Neural crest cell (in vitro differentiated cells): Measurements from ENCODE around the gene PPP1R36. TPM values are rescaled to one million over a fixed set of nuclear protein-coding genes. Genes with fewer than 3 reads are reported as not detected.
"Not testable (repeated sequence)": the region's sequence is repeated elsewhere in the genome, so short reads cannot be mapped to it uniquely, and the experiment has no call there.

ENCODE experiments used
- DNase-seq: peaks from one replicate; pipeline ENCODE4 v3.0.0; 2021; ENCODE audit warnings: low read depth, mixed read lengths, low spot score
- H3K27ac Mint-ChIP-seq: one replicate; pipeline ENCODE4 v1.8.0; 2021; ENCODE audit warnings: mild to moderate bottlenecking, mixed read lengths; ENCODE audit not compliant: unreplicated experiment
- H3K27me3 Mint-ChIP-seq: 2 replicates; pipeline ENCODE4 v1.8.0; 2021; ENCODE audit warnings: low read depth, mild to moderate bottlenecking, mixed read lengths
- H3K36me3 Mint-ChIP-seq: 2 replicates; pipeline ENCODE4 v1.8.0; 2021; ENCODE audit warnings: low read depth, mild to moderate bottlenecking, mixed read lengths
- H3K4me1 Mint-ChIP-seq: 2 replicates; pipeline ENCODE4 v1.8.0; 2021; ENCODE audit warnings: mixed read lengths
- H3K4me3 Mint-ChIP-seq: one replicate; pipeline ENCODE4 v1.8.0; 2021; ENCODE audit warnings: mild to moderate bottlenecking, mixed read lengths
- H3K9me3 Mint-ChIP-seq: 2 replicates; pipeline ENCODE4 v1.8.0; 2021; ENCODE audit warnings: mixed read lengths
- total RNA-seq: library from RNA; stranded (reverse); gene quantifications from 2 replicates; pipeline ENCODE4 v1.2.1, GENCODE V29; 2021
- TF ChIP-seq, protein P1 (sequence below): fragments of 200-600 bp; sonication (generic); conservative IDR thresholded peaks from 2 replicates; pipeline ENCODE4 v1.5.0; 2021; ENCODE audit warnings: antibody characterized with exemption, mild to moderate bottlenecking

PPP1R36 gene
- total RNA-seq, 1 donor from 2014 or later: 0.33 TPM

DNA sequence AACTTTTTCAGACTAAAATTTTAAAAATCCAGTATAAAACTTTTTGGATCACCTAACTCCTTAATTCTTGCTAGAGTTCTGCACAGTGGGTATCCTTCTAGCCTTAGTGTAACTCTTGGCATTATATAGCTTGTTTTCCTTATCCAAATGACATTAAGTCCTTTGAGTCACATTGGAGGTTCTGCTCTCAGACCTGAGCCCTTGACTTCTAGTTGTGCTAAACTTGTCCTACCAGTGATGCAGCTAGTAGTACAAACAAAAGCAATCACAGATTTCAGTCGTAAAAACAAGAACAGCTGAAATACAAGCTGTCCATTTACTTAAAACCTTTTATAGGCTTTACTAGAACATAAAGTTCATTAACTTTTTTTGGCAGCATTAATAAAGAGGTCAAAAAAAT, 34.7 kb upstream of the PPP1R36 start:
- peaks cover 15% of the 10 kb centered on the region for H3K4me1 Mint-ChIP-seq
- TF ChIP-seq, protein P1, sequence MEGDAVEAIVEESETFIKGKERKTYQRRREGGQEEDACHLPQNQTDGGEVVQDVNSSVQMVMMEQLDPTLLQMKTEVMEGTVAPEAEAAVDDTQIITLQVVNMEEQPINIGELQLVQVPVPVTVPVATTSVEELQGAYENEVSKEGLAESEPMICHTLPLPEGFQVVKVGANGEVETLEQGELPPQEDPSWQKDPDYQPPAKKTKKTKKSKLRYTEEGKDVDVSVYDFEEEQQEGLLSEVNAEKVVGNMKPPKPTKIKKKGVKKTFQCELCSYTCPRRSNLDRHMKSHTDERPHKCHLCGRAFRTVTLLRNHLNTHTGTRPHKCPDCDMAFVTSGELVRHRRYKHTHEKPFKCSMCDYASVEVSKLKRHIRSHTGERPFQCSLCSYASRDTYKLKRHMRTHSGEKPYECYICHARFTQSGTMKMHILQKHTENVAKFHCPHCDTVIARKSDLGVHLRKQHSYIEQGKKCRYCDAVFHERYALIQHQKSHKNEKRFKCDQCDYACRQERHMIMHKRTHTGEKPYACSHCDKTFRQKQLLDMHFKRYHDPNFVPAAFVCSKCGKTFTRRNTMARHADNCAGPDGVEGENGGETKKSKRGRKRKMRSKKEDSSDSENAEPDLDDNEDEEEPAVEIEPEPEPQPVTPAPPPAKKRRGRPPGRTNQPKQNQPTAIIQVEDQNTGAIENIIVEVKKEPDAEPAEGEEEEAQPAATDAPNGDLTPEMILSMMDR: no peak
- DNase-seq: no peak
- H3K9me3 Mint-ChIP-seq: no peaks in the 10 kb centered on the region
- no peak overlapping the region for H3K4me3 Mint-ChIP-seq
- H3K27ac Mint-ChIP-seq: no peak overlapping the region
- H3K36me3 Mint-ChIP-seq: no peaks in the 10 kb centered on the region
- no peaks in the 10 kb centered on the region for H3K27me3 Mint-ChIP-seq

DNA sequence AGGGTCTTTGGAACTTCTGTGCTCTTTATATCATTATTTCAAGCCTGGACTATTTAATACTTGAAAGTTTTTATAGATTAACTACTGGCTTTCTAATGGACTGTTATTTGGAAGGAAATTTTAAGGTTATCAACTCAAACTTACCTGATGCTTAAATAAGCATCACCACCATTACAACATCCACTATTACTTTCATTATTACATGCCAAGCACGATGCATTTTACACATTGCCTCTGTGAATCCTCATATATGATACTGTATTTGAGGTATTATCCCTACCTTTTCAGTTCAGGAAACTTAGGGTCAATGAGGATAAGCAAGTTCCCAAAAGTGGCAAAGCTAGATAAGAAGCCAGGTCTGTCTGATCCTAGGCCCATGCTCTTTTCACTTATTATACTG, 32.8 kb upstream of the PPP1R36 start:
- H3K4me1 Mint-ChIP-seq: no peaks in the 10 kb centered on the region
- no peak overlapping the region for H3K4me3 Mint-ChIP-seq

DNA sequence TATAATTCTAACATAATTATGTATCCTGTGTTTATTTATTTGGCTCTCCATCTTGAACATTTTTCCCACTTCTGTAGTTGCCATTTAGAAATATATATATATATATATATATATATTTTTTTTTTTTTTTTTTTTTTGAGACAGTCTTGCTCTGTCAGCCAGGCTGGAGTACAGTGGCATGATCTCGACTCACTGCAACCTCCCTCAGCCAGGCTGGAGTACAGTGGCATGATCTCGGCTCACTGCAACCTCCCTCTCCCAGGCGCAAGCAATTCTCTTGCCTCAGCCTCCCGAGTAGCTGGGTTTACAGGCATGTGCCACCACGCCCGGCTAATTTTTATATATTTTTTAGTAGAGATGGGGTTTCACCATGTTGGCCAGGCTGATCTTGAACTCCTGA, 32.1 kb upstream of the PPP1R36 start:
- H3K4me3 Mint-ChIP-seq, H3K4me1 Mint-ChIP-seq, H3K9me3 Mint-ChIP-seq, H3K36me3 Mint-ChIP-seq, DNase-seq, H3K27me3 Mint-ChIP-seq, H3K27ac Mint-ChIP-seq: not testable (repeated sequence)

More for the DNA sequence above, 32.8 kb upstream of the PPP1R36 start:
- DNase-seq: no peak
- TF ChIP-seq, protein P1: no peak
- Mint-ChIP-seq H3K27me3 (no peaks in the 10 kb centered on the region), H3K36me3 (no peaks in the 10 kb centered on the region), H3K27ac (no peak overlapping the region), H3K9me3 (no peaks in the 10 kb centered on the region)

DNA sequence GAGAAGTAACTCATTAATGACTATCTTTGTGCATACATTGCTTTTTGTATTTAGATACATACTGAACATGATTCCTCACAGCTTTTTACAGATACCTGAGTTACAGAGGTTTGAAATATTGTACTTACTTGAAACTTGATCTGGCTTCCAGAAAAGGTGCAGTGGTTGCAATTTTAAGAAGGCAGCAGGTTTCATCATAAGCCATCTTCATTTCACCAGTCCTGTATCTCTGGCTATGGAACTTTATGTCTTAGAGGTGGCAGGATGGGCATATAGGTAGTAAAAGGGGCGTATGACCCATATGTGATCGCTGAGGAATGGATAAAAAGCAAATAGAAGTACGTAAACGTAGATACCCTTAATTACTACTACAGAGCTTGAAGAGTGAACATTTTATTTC, 31.5 kb upstream of the PPP1R36 start:
- Mint-ChIP-seq H3K4me1 (no peaks in the 10 kb centered on the region), H3K9me3 (no peaks in the 10 kb centered on the region), H3K4me3 (no peak overlapping the region), H3K27ac (no peak overlapping the region), H3K36me3 (no peaks in the 10 kb centered on the region), H3K27me3 (no peaks in the 10 kb centered on the region)
- DNase-seq: no peak
- TF ChIP-seq, protein P1: no peak

DNA sequence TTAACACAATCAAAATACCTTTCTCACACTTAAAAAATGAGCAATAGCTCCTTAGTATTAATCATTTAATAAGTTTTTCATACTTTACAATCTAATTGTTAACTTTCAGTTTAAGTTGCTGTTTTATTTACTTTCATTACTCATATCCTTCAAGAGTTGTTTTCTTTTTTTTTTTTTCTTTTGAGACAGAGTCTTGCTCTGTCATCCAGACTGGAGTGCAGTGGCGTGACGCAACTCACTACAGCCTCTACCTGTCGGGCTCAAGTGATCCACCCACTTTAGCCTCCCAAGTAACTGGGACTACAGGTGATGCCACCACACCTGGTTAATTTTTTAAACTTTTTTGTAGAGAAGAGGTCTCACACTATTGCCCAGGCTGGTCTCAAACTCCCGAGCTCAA, 29.1 kb upstream of the PPP1R36 start:
- Mint-ChIP-seq H3K27ac (no peak overlapping the region), H3K36me3 (no peaks in the 10 kb centered on the region), H3K27me3 (no peaks in the 10 kb centered on the region), H3K4me1 (no peaks in the 10 kb centered on the region), H3K9me3 (no peaks in the 10 kb centered on the region), H3K4me3 (no peak overlapping the region)
- TF ChIP-seq, protein P1: no peak
- no peak for DNase-seq

DNA sequence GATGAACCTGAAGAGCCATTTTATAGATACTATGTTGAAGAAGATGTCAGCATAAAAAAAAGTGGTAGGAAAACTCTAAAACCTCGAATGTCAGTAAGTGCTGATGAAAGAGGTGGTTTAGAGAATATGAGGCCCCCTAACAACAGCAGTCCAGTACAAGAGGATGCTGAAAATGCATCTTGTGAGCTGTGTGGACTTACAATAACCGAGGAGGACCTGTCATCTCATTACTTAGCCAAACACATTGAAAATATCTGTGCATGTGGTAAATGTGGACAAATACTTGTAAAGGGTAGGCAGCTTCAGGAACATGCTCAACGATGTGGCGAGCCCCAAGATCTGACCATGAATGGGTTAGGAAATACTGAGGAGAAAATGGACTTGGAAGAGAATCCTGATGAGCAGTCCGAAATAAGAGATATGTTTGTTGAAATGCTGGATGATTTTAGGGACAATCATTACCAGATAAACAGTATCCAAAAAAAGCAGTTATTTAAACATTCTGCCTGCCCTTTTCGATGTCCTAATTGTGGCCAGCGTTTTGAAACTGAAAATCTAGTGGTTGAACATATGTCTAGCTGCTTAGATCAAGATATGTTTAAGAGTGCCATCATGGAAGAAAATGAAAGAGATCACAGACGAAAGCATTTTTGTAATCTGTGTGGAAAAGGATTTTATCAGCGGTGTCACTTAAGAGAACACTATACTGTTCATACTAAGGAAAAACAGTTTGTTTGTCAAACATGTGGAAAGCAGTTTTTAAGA, 27.0 kb upstream of the PPP1R36 start:
- Mint-ChIP-seq H3K27ac (no peak overlapping the region), H3K9me3 (no peaks in the 10 kb centered on the region)

More for the DNA sequence above, 27.0 kb upstream of the PPP1R36 start:
- Mint-ChIP-seq H3K4me3 (no peak overlapping the region), H3K27me3 (no peaks in the 10 kb centered on the region), H3K4me1 (no peaks in the 10 kb centered on the region), H3K36me3 (no peaks in the 10 kb centered on the region)
- DNase-seq: no peak
- TF ChIP-seq, protein P1: no peak
